LNCaP clone FGC (cell line): ENCODE data around the gene SBNO1.

Experiments
- DNase-seq: peaks from one replicate; pipeline ENCODE4 v3.0.0-alpha.2; 2011; ENCODE audit warnings: low read depth
- H3K4me3 ChIP-seq: 2 replicates; pipeline ENCODE4 v1.5.1; 2011; ENCODE audit warnings: mild to moderate bottlenecking, low read depth, low read length, control low read depth
- TF ChIP-seq, protein P1 (sequence below): IDR thresholded peaks from 2 replicates; pipeline ENCODE4 v1.5.1; 2012; ENCODE audit warnings: mild to moderate bottlenecking; ENCODE audit not compliant: control insufficient read depth, insufficient read depth; ENCODE audit errors: extremely low read depth

SBNO1 gene

GRCh38 chr12:123293178-123293760 is 71.4 kb downstream of the SBNO1 start:
- H3K4me3 ChIP-seq: no peak overlapping the region
- DNase-seq: no peak
- TF ChIP-seq, protein P1, sequence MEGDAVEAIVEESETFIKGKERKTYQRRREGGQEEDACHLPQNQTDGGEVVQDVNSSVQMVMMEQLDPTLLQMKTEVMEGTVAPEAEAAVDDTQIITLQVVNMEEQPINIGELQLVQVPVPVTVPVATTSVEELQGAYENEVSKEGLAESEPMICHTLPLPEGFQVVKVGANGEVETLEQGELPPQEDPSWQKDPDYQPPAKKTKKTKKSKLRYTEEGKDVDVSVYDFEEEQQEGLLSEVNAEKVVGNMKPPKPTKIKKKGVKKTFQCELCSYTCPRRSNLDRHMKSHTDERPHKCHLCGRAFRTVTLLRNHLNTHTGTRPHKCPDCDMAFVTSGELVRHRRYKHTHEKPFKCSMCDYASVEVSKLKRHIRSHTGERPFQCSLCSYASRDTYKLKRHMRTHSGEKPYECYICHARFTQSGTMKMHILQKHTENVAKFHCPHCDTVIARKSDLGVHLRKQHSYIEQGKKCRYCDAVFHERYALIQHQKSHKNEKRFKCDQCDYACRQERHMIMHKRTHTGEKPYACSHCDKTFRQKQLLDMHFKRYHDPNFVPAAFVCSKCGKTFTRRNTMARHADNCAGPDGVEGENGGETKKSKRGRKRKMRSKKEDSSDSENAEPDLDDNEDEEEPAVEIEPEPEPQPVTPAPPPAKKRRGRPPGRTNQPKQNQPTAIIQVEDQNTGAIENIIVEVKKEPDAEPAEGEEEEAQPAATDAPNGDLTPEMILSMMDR: no peak

DNA sequence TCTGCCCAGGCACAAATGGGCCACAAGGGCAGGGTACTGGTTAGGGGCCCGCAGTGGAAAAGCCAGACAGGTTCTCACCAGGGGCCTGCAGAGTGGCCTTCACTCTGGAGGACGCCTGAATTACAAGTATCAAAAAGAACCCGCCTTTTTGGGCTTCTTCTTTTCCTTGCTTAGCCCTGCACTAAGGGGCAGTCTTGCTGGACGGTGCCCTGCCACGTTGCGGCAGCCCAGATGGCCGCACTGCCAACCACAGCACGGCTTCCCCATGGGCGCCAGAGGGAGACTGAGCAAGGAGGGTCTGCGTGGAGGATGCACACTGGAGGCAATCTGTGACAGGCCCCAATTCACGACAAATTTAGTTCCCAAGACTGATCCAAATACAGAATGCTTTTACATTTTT is 74.7 kb downstream of the SBNO1 start:
- no peak overlapping the region for H3K4me3 ChIP-seq
- TF ChIP-seq, protein P1: no peak
- no peak for DNase-seq

GRCh38 chr12:123288751-123289346 is 75.8 kb downstream of the SBNO1 start:
- TF ChIP-seq, protein P1: no peak

DNA sequence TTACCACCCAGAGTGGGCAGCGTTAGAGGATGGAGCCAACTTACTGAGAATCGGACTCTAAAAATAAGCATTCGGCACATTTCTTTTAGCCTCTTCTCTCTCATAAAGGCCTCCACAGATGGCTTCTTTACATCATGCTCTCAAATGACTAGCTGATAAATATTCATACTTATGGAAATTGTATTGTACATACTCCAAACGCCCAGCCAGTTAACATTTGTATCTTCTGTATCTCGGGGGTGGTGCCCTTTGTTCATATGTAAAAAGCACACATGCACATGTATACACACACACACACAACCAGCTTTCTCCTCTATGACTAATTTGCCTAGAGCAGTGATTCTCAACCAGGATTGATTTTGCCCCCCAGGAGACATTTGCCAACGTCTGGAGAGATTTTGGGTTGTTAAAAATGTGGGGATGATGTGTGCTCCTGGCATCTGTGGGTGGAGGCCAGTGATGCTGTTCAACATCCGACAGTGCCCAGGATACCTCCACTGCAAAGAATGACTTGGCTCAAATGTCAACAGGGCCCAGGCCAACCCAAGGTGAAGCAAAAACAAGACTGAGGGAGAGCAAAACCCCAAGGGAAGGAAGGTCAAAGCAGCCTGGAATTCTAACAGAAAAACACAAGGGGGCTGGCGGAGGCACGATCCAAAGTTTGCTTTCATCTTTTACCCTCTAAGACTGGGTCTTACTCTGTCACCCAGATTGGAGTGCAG is 77.8 kb downstream of the SBNO1 start:
- H3K4me3 ChIP-seq: no peak overlapping the region
- TF ChIP-seq, protein P1: no peak
- no peak for DNase-seq

More at GRCh38 chr12:123288751-123289346, 75.8 kb downstream of the SBNO1 start:
- no peak overlapping the region for H3K4me3 ChIP-seq
- no peak for DNase-seq

DNA sequence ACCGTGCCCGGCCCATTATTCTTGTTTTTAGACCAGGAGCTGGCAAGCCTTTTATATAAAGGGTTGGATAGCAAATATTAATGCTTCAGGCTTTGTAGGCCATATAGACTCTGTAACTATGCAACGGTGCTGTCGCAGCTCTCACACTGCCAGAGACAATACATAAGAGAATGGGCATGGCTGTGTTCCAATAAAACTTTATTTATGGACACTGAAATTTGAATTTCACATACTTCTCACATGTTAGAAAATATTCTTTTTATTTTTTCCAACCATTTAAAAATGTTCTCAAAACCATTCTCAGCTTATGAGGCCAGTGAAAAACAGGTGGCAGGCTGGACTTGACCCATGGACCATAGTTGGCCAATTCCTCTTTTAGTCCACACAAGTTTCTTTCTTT is 80.0 kb downstream of the SBNO1 start:
- no peak for DNase-seq
- TF ChIP-seq, protein P1: no peak
- H3K4me3 ChIP-seq: no peak overlapping the region

GRCh38 chr12:123283461-123283860 is 81.2 kb downstream of the SBNO1 start:
- H3K4me3 ChIP-seq: no peak overlapping the region
- TF ChIP-seq, protein P1: no peak
- DNase-seq: no peak
